NK-92 (cell line): ENCODE data around the gene MRPL33.

Experiments
- DNase-seq: peaks from one replicate; lab custom pipeline; 2025; ENCODE audit not compliant: unreplicated experiment; lab: John Stamatoyannopoulos, UW

The MRPL33 gene

GRCh38 chr2:27776097-27776496 lies 4.6 kb downstream of the MRPL33 start:
- DNase-seq: no peak

GRCh38 chr2:27776696-27777095 lies 5.2 kb downstream of the MRPL33 start:
- DNase-seq: no peak

- no peak for DNase-seq
These were observed 8.0 kb downstream of the MRPL33 start for GRCh38 chr2:27779417-27780055.

GRCh38 chr2:27781496-27781895 lies 10.0 kb downstream of the MRPL33 start:
- DNase-seq: no peak

- no peak for DNase-seq
These were observed 11.2 kb downstream of the MRPL33 start for GRCh38 chr2:27782701-27783100.

GRCh38 chr2:27790796-27791195 lies 19.3 kb downstream of the MRPL33 start:
- DNase-seq: no peak

GRCh38 chr2:27792759-27793158 lies 21.2 kb downstream of the MRPL33 start:
- no peak for DNase-seq

- DNase-seq: no peak
These were observed 23.7 kb downstream of the MRPL33 start for GRCh38 chr2:27795093-27795834.

GRCh38 chr2:27795868-27796277 lies 24.4 kb downstream of the MRPL33 start:
- no peak for DNase-seq

GRCh38 chr2:27796791-27797765 lies 25.6 kb downstream of the MRPL33 start:
- DNase-seq: no peak

GRCh38 chr2:27797841-27798240 lies 26.3 kb downstream of the MRPL33 start:
- no peak for DNase-seq

- no peak for DNase-seq
These were observed 27.0 kb downstream of the MRPL33 start for GRCh38 chr2:27798486-27798885.

GRCh38 chr2:27798948-27799645 lies 27.6 kb downstream of the MRPL33 start:
- no peak for DNase-seq

- no peak for DNase-seq
These were observed 28.1 kb downstream of the MRPL33 start for GRCh38 chr2:27799646-27800010.

GRCh38 chr2:27800856-27801255 lies 29.3 kb downstream of the MRPL33 start:
- no peak for DNase-seq

GRCh38 chr2:27802547-27802946 lies 31.0 kb downstream of the MRPL33 start:
- DNase-seq: no peak

GRCh38 chr2:27803046-27803445 lies 31.5 kb downstream of the MRPL33 start:
- no peak for DNase-seq

GRCh38 chr2:27804146-27804545 lies 32.6 kb downstream of the MRPL33 start:
- no peak for DNase-seq

GRCh38 chr2:27805180-27805579 lies 33.7 kb downstream of the MRPL33 start:
- no peak for DNase-seq

GRCh38 chr2:27806311-27807059 lies 35.0 kb downstream of the MRPL33 start:
- no peak for DNase-seq
